SKM-1 treated with dmso at 0.1 percent for 144 hours (cell line): Measurements from ENCODE around the gene TSSC4.

Source experiments
- DNase-seq: peaks from one replicate; lab custom pipeline; 2025; ENCODE audit not compliant: unreplicated experiment; lab: John Stamatoyannopoulos, UW

The TSSC4 gene

DNA sequence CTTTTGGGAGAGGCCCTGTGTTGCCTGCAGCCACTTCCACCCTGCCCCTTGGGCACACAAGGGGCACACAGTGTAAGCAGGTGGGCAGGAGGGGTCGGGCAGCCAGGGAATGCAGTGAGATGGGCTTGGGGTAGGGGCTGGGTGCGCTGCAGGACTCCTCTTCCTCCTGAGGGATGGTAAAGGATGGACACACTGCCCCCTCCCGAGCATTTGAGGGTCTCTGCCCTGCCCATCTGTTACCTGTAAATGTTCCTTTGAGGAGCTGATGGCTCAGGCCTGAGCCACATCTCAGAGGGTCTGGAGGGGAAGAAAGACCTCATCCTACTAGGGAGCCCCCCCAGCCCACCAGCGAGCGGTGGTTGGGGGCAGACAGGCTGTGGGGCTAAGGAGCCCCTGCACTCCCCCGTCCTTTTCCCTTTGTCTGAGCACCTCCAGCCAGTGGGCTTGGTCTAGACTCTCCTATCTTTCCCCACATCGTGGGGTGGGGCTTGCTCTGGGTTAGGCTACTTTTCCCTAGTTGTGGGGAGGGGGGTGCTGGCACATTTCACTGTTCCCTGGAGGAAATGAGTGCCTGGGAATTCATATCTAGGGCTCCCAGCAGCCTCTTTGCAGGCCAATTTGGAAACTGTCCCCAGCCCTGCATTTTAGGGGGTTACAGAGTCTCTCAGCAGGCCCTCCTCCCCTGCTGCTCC lies 1.7 kb upstream of the TSSC4 start:
- no peak for DNase-seq

DNA sequence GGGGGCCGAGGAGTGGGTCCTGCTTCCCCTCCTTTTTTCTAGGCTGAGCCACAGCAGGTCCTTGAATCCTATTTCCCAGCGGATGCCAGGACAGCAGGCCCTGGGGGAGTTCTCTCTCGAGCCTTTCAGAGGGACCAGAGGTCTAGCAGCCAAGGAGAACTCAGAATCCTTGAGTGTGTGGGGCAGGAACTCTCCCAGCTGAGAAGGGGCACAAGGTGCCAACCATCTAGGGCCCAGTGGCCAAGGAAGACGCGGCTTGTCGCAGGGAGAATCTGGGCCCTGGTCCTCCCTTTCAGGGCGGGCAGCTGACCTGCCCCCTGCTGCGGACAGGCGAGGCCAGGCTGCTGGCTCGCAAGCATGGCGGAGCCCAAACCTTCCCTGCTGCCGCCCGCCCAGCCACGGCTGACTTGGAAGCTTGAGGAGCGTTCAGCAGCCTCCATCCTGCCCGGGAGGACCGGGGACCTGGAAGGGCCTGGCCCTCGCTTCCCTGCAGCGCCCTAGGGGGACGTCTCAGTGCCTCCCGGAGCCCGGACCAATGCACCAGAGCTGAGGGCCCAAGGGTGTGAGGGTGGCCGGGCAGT lies 972 bp upstream of the TSSC4 start:
- DNase-seq: no peak

DNA sequence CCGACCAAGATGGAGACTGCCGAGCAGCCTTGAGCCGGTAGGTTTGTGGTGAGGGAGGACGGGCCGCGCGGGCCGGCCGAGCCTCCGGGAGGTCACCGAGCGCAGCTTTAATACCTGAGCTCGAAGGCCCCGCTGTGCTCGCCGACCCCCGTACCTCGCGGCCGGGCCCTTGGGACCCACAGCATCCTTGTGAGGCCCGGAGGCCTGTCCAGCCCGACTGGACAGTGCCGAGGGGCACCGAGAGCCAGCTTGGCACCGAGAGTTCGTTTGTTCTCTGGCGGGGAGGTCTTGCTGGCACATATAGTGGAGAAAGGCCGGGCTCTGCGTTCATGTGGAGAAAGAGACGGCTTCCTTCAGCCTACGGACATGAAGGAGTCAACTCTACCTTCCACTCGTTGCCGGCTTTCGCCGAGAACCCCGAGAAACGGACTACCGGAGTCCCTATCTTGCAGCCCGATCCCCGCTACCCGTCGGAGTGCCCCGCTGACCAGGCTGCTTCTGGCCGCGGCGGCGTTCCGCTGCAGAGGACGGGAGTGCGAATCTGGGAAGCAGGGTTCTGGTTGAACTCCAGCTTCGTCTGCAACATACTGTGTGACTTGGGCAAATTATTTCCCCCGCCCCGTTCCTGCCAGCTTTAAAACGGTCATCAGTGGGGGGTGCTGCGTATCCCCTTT lies 349 bp downstream of the TSSC4 start:
- no peak for DNase-seq

DNA sequence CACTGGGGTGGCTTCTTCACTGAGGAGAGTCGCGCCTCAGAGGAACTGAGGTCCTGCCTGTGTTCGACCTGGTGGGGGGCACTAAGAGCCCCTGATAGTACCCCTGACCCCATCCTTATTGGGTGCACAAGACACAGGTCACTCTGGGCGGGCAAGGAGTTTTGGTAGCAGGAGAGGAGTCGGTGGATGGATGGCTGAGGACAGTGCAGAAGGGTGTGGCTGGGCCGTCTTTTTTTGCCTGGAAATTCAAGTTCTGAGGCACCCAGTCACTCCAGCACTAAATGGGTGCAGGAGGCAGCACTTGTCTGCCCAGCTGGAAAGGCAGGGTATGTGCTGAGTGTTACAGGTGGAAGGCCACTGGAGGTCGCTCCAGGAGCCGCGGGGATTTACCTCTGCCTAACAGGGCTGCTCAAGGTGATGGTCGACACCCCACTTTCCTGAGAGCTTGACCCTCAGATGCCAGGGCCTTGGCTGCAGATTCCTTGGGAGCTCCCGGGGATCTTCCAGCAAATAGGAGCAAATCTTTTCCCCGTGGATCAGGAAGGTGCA lies 960 bp downstream of the TSSC4 start:
- DNase-seq: no peak

DNA sequence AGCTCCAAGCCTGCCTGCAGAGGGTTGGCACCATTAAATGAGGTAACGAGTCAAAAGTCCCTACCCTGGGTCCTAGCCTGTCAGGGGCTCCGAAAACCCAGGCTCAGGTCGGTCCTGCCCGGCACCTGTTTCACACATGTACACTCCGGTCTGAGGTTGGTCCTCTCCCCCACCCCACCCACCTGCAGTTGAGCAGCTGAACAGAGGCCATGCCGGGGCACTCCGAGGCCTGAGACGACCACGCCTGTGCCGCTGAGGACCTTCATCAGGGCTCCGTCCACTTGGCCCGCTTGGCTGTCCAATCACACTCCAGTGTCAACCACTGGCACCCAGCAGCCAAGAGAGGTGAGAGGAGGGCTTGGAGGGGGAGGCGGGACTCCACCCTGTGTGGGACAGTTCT lies 1.6 kb downstream of the TSSC4 start:
- no peak for DNase-seq

DNA sequence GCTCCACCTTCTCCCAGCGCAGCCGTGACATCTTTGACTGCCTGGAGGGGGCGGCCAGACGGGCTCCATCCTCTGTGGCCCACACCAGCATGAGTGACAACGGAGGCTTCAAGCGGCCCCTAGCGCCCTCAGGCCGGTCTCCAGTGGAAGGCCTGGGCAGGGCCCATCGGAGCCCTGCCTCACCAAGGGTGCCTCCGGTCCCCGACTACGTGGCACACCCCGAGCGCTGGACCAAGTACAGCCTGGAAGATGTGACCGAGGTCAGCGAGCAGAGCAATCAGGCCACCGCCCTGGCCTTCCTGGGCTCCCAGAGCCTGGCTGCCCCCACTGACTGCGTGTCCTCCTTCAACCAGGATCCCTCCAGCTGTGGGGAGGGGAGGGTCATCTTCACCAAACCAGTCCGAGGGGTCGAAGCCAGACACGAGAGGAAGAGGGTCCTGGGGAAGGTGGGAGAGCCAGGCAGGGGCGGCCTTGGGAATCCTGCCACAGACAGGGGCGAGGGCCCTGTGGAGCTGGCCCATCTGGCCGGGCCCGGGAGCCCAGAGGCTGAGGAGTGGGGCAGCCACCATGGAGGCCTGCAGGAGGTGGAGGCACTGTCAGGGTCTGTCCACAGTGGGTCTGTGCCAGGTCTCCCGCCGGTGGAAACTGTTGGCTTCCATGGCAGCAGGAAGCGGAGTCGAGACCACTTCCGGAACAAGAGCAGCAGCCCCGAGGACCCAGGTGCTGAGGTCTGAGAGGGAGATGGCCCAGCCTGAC lies 2.5 kb downstream of the TSSC4 start:
- DNase-seq: no peak

DNA sequence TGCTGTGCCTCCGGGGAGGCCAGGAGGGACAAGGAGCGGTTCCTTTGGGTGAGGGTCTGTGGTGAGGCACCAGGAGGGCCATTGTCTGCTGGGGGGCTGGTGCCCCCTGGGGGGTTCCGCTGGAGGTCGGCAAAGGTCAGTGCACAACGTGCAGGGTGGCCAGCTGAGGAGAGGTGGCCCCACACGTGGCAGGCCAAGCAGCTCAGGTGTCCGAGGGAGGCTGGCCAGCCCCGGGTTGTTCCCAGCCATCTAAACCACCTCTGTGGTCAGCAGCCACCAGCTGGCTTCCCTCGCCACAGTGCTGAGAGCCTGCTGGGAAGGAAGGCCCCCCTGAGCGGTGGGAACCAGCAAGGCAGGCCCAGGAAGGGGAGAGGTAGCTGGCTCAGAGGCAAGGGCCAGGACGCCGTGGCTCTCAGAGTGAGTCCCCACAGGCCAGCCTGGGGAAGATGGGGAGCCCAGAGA lies 4.2 kb downstream of the TSSC4 start:
- no peak for DNase-seq

DNA sequence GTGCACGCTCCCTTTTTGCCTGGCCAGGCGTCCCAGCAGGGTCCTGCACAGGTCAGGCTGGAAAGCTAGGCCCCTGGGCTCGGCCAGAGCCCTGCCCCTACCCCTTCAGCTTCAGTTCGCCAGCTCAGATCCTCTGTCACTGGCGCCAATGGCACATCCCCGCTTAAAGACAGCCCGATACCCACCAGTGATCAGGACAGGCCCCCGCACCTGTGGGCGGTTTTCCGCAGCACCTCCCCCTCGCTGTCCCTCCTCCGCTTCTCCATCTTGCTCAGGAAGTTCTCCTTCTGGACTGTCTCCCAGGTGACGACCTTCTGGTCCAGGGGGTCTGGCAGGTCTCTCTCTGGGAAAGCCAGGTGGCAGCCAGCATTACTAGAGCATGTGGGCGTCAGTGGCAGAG lies 5.9 kb downstream of the TSSC4 start:
- DNase-seq: no peak

DNA sequence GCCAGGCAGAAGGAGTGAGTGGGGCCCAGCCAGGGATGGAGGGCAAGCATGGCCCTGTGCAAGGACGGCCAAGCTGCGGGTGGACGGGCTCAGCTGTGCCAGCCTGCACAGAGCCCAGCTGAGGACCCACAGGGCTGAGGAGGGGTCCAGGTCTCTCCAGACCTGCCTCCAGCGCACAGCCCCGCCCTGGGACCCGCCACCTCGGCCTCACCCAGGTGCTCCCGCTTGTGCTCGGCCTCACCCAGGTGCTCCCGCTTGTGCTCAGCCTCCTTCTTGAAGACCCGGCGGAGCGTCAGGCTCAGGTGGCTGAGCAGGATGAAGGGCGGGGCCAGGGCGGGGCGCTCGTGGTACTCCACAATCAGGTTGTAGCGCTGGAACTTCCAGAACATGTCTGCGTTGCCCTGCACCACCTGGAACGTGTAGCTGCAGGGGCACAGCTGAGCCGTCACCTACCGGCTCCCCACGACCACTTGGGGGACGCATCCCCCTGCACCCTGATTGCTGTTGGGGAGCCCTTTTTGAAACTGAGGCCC lies 6.4 kb downstream of the TSSC4 start:
- no peak for DNase-seq

DNA sequence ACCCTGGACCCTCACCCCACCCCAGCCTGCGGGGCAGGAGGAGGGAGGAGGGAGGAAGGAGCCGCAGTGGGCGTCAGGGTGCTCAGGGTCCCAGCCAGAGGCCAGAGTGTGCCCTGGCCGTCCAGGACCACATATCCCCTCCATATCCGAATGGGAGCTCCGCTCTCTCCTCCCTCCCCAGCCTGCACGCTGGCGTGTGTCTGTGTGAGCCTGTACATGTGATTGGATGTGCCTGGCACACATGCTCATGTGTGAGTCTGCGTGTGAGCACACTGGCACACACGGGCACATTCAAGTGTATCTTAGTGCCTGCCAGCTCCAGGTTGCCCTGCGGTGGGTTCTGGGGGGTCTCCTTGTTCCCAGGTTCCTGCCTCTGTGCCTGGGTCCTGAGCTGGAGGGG lies 8.1 kb downstream of the TSSC4 start:
- no peak for DNase-seq

DNA sequence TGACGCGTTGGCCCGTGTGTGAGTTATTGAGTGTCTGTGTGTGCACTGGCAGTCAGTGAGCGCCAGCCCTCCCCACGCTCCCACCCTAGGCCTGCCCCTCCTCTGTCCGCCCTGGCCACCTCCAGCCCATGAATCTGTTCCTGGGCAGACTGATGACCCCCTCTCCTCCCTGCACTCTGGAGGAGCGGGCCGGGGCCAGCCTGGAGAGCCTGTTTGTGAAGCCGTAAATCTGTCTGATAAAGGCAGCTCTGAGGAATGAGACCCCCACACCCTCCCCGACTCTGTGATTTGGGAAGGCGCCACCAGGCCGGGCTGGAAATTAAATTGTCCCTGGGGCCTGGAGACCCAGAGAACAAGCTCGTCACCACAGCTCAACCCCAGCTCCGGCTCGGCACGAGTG lies 8.6 kb downstream of the TSSC4 start:
- DNase-seq: no peak

DNA sequence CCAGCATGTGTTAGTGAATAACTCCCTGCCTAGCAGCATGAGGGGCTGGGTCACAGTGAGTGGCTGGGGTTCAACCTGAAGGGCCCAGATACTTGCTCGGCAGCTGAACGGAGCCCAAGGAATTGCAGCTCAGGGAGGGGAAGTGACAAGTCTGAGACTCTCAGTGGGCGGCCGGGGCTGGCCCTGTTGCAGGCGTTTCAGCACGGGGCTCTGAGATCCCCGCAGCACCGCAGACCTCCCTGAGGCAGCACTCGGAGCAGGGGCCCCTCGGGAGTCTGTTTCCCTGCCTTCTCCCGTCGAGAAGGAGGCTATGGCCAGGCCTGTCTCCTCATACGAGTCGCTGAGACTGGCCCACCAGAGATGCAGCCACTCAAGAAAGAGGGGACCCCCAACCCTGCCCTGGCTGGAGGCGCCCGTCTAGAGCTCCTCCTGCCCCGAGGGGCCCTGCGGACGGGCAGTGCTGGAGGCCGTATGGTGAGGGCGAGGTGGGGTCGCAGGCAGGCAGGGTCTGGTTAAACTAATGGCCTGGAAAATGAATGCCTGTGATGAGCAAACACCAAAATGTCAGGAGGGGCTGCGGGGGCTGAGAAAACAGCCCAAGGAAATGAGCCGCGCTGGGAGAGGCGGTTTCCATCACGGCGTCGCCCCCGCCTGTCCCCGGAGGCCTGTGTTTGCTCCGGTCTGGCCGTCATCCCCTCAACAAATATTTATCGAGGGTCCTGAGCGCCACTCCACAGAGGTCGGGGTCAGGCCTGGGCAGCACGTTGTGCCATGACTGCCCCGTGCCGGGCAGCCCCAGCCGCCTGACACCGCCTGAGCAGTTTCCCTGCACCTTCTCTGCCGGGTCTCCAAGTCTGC lies 9.3 kb downstream of the TSSC4 start:
- DNase-seq: no peak

DNA sequence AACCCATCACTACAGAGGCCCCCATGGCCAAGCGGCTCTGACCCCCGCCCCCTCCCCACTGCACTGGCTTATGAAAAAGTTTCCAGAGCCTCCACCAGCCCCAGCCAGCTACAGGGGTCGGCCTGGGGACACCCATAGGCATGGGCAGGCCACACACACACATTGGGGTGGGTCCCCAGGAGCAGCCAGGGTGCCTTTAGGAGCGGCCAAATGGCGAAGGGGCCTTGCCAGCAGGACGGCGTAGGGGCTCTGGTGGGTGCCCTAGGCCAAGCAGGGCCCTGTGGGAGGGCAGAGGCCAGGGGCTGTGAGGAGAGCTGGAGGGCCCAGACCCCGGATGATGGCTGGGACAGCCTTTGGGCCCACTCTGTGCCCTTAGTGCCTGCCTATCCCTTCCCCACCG lies 10.1 kb downstream of the TSSC4 start:
- no peak for DNase-seq

DNA sequence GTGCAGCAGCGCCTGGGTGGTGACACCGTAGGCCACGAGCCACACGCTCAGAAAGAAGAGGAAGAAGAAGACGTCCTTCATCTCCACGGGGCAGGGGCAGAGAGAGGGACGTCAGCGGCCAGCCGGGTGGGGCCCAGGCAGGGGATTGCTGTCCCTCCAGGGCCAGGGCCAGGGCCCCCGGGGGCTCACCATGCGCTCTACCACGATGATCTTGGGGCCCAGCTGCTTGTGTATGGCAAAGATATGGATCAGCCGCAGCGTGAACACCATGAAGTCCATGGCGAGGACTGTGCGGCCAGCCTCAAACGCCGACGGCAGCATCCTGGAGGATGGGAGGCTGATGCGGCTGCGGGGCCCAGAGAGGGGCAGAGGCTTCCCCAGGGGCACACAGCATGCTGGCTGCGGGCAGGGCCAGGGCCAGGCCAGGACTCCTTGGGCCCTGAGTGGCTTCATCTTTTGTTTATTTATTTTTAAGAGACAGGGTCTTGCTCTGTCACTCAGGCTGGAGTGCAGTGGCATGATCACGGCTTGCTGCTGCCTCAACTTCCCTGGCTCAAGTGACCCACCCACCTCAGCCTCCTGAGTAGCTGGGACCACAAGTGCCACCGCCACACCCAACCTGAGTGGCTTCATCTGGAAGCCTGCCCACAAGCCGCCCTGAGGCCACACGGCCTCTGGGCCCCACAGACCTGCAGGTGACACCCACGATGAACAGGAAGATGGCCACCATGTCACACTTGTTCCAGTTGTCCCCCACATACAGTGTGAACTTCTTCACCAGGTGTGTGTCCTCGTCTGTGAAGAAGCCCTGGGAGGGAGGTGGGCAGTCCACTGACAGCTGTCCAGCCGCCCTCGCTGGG lies 11.1 kb downstream of the TSSC4 start:
- no peak for DNase-seq

DNA sequence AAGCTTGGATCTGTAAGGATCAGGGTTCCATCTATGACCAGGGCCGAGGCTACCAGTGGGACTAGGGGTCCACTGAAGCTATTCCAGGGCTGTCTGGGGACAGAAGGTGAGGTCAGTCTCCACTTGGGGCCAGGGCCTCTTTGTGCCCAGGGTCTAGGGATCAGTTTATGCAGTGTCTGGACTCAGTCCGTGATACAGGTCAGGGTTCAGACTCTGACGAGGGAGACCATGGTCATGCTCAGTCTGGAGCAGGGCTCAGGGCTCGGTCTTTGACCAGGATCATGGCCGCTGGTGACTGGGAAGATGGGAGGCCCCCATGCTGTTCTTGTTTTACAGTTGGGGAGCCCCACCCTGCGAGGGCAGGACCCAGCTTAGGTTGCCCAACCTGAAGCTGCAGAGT lies 11.8 kb downstream of the TSSC4 start:
- DNase-seq: no peak

DNA sequence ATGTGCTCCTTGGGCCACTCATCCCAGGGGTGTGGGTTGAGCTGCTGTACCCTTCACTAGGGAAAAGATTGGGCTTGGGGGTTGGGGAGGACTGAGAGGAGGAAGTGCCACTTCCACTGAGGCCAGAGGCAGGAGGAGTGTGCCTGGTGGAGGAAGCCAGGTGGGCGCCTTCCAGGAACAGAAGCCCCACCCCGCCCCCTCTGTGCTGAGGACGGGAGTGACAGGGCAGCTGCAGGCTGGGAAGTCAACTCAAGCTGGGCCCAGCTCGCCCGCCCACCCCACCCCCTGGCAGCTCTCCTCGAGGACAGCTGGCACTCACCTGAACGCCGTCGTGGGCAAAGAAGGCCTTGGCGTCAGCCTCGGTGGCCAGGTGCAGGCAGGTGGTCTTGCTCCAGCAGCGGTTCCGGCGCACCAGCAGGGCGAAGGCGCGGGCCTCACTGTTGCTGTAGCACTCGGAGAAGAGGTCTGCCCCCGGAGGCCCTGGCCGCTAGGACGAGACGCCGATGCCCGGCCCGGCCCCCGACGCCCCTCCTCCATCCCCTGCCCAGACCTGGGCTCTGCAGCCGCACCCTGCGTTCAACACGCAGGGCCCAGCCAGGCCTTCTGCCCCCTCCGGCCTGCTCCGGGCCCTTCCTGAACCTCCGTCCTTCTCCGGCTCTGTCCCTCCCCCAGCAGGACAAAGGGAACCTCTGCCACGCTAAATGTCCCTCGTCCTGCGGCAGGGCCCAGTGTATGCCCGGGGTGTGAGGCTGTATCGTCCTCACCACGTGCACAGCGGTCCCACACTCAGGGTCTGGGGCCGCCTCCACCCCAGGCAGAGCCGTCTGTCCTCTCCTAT lies 13.4 kb downstream of the TSSC4 start:
- DNase-seq: no peak

DNA sequence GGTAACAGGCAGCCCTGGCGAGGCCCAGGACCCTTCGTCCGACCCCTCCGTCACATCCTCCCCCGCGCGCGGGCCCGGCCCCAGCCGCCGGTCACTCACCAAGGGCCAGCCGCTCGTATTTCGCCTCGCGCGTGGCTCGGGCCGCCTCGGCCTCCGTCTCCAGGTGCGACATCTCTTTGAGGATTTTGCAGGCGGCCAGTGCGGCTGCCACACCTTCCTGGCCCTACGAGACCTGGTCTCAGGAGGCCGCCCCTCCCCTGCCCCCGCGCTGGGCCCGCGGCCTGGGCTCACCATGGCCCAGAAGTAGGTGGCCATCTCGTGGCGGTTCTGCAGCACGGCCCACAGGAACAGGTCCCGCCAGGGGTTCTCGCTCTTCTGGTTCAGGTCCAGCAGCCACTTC lies 14.1 kb downstream of the TSSC4 start:
- no peak for DNase-seq

DNA sequence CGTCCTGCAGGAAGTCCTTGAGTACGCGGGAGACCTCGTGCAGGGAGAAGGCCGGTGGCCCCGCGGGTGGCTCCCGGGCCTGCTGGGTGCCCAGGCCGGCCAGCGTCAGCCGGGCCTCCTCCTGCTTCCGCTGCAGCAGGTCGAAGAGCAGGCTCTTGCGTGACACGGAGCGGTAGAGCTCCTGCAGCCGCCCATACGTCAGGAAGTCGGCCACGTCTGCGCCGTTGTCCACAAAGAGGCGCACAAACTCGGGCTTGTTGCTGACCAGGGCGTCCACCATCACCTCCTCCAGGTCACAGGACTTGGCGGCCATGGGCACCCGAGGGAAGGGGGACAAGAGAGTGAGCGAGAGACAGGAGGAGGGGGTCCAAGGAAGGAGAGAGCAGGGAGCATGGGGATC lies 14.6 kb downstream of the TSSC4 start:
- DNase-seq: no peak
